Panc1 (cell line): ENCODE results near the gene MTTP. TPM values are rescaled to one million over a fixed set of nuclear protein-coding genes. Genes with fewer than 3 reads are reported as not detected.

Experiments
- ATAC-seq: fragments of 200-7000 bp; cut with Tn5 transposase; 2 replicates; pipeline ENCODE4 v1.9.1; 2020; ENCODE audit warnings: mild to moderate bottlenecking, moderate library complexity
- BruUV-seq: library from RNA; stranded (reverse); fragments of 400-500 nt; replicated peaks from 2 replicates; lab custom pipeline; 2021; lab: Mats Ljungman, UMichigan
- CTCF ChIA-PET: fragments of 300-600 bp; sonication (Branson Sonifier 250); formaldehyde crosslinking; loops from one replicate; lab custom pipeline; 2022; ENCODE audit warnings: antibody characterized with exemption; lab: Charles Lee
- POLR2A ChIA-PET: fragments of 300-600 bp; sonication (Branson Sonifier 250); formaldehyde crosslinking; loops from one replicate; lab custom pipeline; 2022; ENCODE audit warnings: antibody characterized with exemption; lab: Charles Lee
- DNase-seq: peaks from one replicate; pipeline ENCODE4 v3.0.0-alpha.2; 2010; ENCODE audit warnings: low read depth, low spot score
- H3K27ac ChIP-seq: 2 replicates; pipeline ENCODE4 v1.5.1; 2011; ENCODE audit warnings: mild to moderate bottlenecking, low read length, inconsistent platforms
- H3K27me3 ChIP-seq: fragments of 200-500 bp; sonication (Bioruptor generic); 2 replicates; pipeline ENCODE4 v1.6.0; 2014; ENCODE audit warnings: low read length, inconsistent platforms; ENCODE audit not compliant: control insufficient read depth, insufficient read depth
- H3K36me3 ChIP-seq: fragments of 200-500 bp; sonication (Bioruptor generic); 2 replicates; pipeline ENCODE4 v1.5.1; 2014; ENCODE audit warnings: inconsistent platforms, mild to moderate bottlenecking, low read length, moderate library complexity; ENCODE audit not compliant: control insufficient read depth, insufficient read depth
- H3K4me1 ChIP-seq: 2 replicates; pipeline ENCODE4 v1.5.1; 2011; ENCODE audit warnings: inconsistent platforms, mild to moderate bottlenecking, low read length, moderate library complexity; ENCODE audit not compliant: control insufficient read depth, insufficient read depth
- H3K4me3 ChIP-seq, 2 experiments: 2 replicates each; pipeline ENCODE4 v1.5.1; 2011 to 2012; ENCODE audit warnings: low read depth in 2 of 2, low read length in 2 of 2, mild to moderate bottlenecking in 2 of 2, inconsistent platforms in 1 of 2, moderate library complexity in 1 of 2
- H3K9me3 ChIP-seq: fragments of 200-500 bp; sonication (Bioruptor generic); 2 replicates; pipeline ENCODE4 v1.5.1; 2014; ENCODE audit warnings: low read depth, mild to moderate bottlenecking, inconsistent platforms, low read length, moderate library complexity; ENCODE audit not compliant: control insufficient read depth, insufficient read depth
- CTCF ChIP-seq: fragments of 450-650 bp; IDR thresholded peaks from 2 replicates; pipeline ENCODE4 v1.5.1; 2017; ENCODE audit warnings: mild to moderate bottlenecking
- POLR2AphosphoS5 ChIP-seq: IDR thresholded peaks from 2 replicates; pipeline ENCODE4 v1.6.1; 2012; ENCODE audit warnings: mild to moderate bottlenecking, low read depth, low read length, moderate library complexity
- REST ChIP-seq, 2 experiments: IDR thresholded peaks; 2 replicates each; pipeline ENCODE4 v1.6.1; 2011 to 2012; ENCODE audit warnings: low read depth in 2 of 2, control low read depth in 1 of 2, low read length in 1 of 2, mild to moderate bottlenecking in 1 of 2, moderate library complexity in 1 of 2; ENCODE audit not compliant: insufficient read depth in 1 of 2
- SIN3A ChIP-seq: IDR thresholded peaks from 2 replicates; pipeline ENCODE4 v1.6.1; 2012; ENCODE audit warnings: low read depth, mild to moderate bottlenecking, low read length, moderate library complexity, borderline replicate concordance; ENCODE audit not compliant: insufficient read depth
- TCF7L2 ChIP-seq: IDR thresholded peaks from 2 replicates; pipeline ENCODE4 v1.6.1; 2011; ENCODE audit warnings: mild to moderate bottlenecking, low read depth, low read length, inconsistent platforms
- in situ Hi-C: cut with HindIII; loops from 2 replicates; pipeline ENCODE4 v1.10.0; 2016; ENCODE audit warnings: low sequenced_read_pairs, low pct_unique_long_range_greater_than_20kb
- intact Hi-C: fragments of 100-400 bp; cut with micrococcal nuclease; formaldehyde crosslinking; loops from one replicate; pipeline ENCODE4 v1.10.0; 2022; ENCODE audit not compliant: unreplicated experiment
- total RNA-seq: library from RNA; stranded (reverse); gene quantifications from one replicate; pipeline ENCODE4 v1.2.1, GENCODE V29; 2021; ENCODE audit not compliant: unreplicated experiment

MTTP gene
- total RNA-seq, 1 experiment from 2014 or later: 0.26 TPM

DNA sequence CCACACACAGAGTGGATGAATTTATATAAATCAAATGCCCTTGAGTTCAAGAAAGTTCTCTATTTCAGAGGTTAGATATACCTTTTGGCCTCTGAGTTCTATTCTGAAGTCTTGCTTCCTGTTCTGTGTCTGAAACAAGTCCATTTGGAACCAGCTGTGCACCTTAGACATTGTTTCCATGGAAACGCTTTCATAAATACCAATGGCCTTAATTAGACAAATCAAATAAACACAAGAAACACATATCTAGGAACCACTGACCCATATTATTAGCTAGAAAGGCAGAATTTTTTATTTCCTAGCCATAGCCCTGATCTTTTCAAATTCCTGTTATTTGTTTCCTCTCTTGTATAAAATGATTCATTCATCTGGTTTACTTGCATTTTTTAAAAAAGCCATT is 91.4 kb downstream of the MTTP start:
- DNase-seq (no peak), ATAC-seq (no peak)
- no peaks in the 10 kb centered on the region for H3K4me1 ChIP-seq
- H3K27ac ChIP-seq: no peak overlapping the region
- CTCF ChIA-PET: no interaction called here
- no peaks in the 10 kb centered on the region for H3K9me3 ChIP-seq
- H3K27me3 ChIP-seq: no peaks in the 10 kb centered on the region
- H3K4me3 ChIP-seq: no peak overlapping the region
- H3K36me3 ChIP-seq: no peaks in the 10 kb centered on the region
- TF ChIP-seq CTCF: no peak
- no peak for TF ChIP-seq POLR2AphosphoS5
- TF ChIP-seq TCF7L2: no peak
- no peak for TF ChIP-seq REST (IDR thresholded peaks at IDR 0.05; ENCODE audit: insufficient read depth in 1 of 2, low read depth in 2 of 2, low read length in 1 of 2)
- TF ChIP-seq SIN3A: no peak
- no TSS peak for BruUV-seq
- in situ Hi-C loops (no loop called here), intact Hi-C loops (no loop called here)
- POLR2A ChIA-PET: no interaction called here

- no TSS peak for BruUV-seq
- ChIA-PET CTCF (no interaction called here), POLR2A (no interaction called here)
- Histone ChIP-seq H3K27me3 (no peaks in the 10 kb centered on the region), H3K9me3 (no peaks in the 10 kb centered on the region), H3K27ac (no peak overlapping the region), H3K4me1 (no peaks in the 10 kb centered on the region), H3K36me3 (no peaks in the 10 kb centered on the region), H3K4me3 (no peak overlapping the region)
- ATAC-seq (no peak), DNase-seq (no peak)
- TF ChIP-seq TCF7L2 (no peak), CTCF (no peak), POLR2AphosphoS5 (no peak), REST (IDR thresholded peaks at IDR 0.05; ENCODE audit: insufficient read depth in 1 of 2, low read depth in 2 of 2, low read length in 1 of 2) (no peak), SIN3A (no peak)
- in situ Hi-C loops (no loop called here), intact Hi-C loops (no loop called here)
Observed at GRCh38 chr4:99668472-99668871, 93.8 kb downstream of the MTTP start.
